PC-3 (cell line): ENCODE results near the gene SRRT. TPM values are rescaled to one million over a fixed set of nuclear protein-coding genes. Genes with fewer than 3 reads are reported as not detected.
"Not testable (repeated sequence)": the region's sequence is repeated elsewhere in the genome, so short reads cannot be mapped to it uniquely, and the experiment has no call there.

Experiments
- ATAC-seq: fragments of 200-7000 bp; cut with Tn5 transposase; 2 replicates; pipeline ENCODE4 v1.9.1; 2020; ENCODE audit warnings: mild to moderate bottlenecking, moderate library complexity
- BruUV-seq: library from RNA; stranded (reverse); fragments of 400-500 nt; replicated peaks from 2 replicates; lab custom pipeline; 2021; lab: Mats Ljungman, UMichigan
- CTCF ChIA-PET: fragments of 300-600 bp; sonication (Branson Sonifier 250); formaldehyde crosslinking; loops from one replicate; lab custom pipeline; 2022; ENCODE audit warnings: antibody characterized with exemption; lab: Charles Lee
- POLR2A ChIA-PET: fragments of 300-600 bp; sonication (Branson Sonifier 250); formaldehyde crosslinking; loops from one replicate; lab custom pipeline; 2022; ENCODE audit warnings: antibody characterized with exemption; ENCODE audit not compliant: unreplicated experiment; lab: Charles Lee
- DNase-seq: peaks from one replicate; pipeline ENCODE4 v3.0.0-alpha.2; 2015
- H2AFZ ChIP-seq: fragments of 300-600 bp; sonication (generic); 2 replicates; pipeline ENCODE4 v1.6.0; 2016; ENCODE audit warnings: antibody characterized with exemption, low read length
- H3F3A ChIP-seq: fragments of 300-600 bp; sonication (generic); one replicate; pipeline ENCODE4 v1.6.0; 2017; ENCODE audit warnings: antibody characterized with exemption, low read length, control low read depth, mild to moderate bottlenecking; ENCODE audit not compliant: unreplicated experiment
- H3K27ac ChIP-seq: fragments of 300-600 bp; sonication (generic); 2 replicates; pipeline ENCODE4 v1.5.1; 2016; ENCODE audit warnings: mild to moderate bottlenecking, low read length
- H3K27me3 ChIP-seq: fragments of 300-600 bp; sonication (generic); 2 replicates; pipeline ENCODE4 v1.6.1; 2016; ENCODE audit warnings: low read length, mixed read lengths
- H3K36me3 ChIP-seq: fragments of 300-600 bp; sonication (generic); 2 replicates; pipeline ENCODE4 v1.6.1; 2016; ENCODE audit warnings: low read depth, mixed run types, low read length, mixed read lengths
- H3K4me1 ChIP-seq: fragments of 300-600 bp; sonication (generic); 2 replicates; pipeline ENCODE4 v1.5.1; 2016; ENCODE audit warnings: low read length; ENCODE audit not compliant: insufficient read depth
- H3K4me2 ChIP-seq: fragments of 300-600 bp; sonication (generic); 2 replicates; pipeline ENCODE4 v1.6.0; 2016; ENCODE audit warnings: low read length
- H3K4me3 ChIP-seq: fragments of 300-600 bp; sonication (generic); 2 replicates; pipeline ENCODE4 v1.5.1; 2016; ENCODE audit warnings: mild to moderate bottlenecking, low read length, mixed read lengths
- H3K79me2 ChIP-seq: fragments of 300-600 bp; sonication (generic); 2 replicates; pipeline ENCODE4 v1.6.1; 2017; ENCODE audit warnings: low read length, mixed read lengths
- H3K9ac ChIP-seq: fragments of 300-600 bp; sonication (generic); 2 replicates; pipeline ENCODE4 v1.6.0; 2016; ENCODE audit warnings: mild to moderate bottlenecking, low read length
- H3K9me2 ChIP-seq: fragments of 300-600 bp; sonication (generic); replicated peaks from 2 replicates; pipeline ENCODE4 v1.6.1; 2016; ENCODE audit warnings: mixed run types, low read length, mixed read lengths
- H3K9me3 ChIP-seq: fragments of 300-600 bp; sonication (generic); 2 replicates; pipeline ENCODE4 v1.6.1; 2016; ENCODE audit warnings: low read length, mixed read lengths
- H4K20me1 ChIP-seq: fragments of 300-600 bp; sonication (generic); 2 replicates; pipeline ENCODE4 v1.6.1; 2016; ENCODE audit warnings: low read length, mixed read lengths
- CTCF ChIP-seq: fragments of 300-600 bp; sonication (generic); conservative IDR thresholded peaks from 2 replicates; pipeline ENCODE4 v1.5.1; 2017; ENCODE audit warnings: antibody characterized with exemption, low read depth, mild to moderate bottlenecking, low read length
- EZH2 ChIP-seq: fragments of 300-600 bp; sonication (generic); IDR thresholded peaks from one replicate; pipeline ENCODE4 v1.6.1; 2017; ENCODE audit warnings: antibody characterized with exemption, mild to moderate bottlenecking, low read length; ENCODE audit not compliant: unreplicated experiment
- EZH2phosphoT487 ChIP-seq: fragments of 300-600 bp; sonication (generic); IDR thresholded peaks from 2 replicates; pipeline ENCODE4 v1.6.1; 2018; ENCODE audit warnings: mild to moderate bottlenecking, antibody characterized with exemption, low read length, borderline replicate concordance
- intact Hi-C: fragments of 100-400 bp; cut with micrococcal nuclease; formaldehyde crosslinking; loops from 2 replicates; pipeline ENCODE4 v1.9.0; 2023
- total RNA-seq: library from RNA; depleted of rRNA; stranded (reverse); fragments of >200 nt; gene quantifications from 2 replicates; pipeline ENCODE4 v1.2.3, GENCODE V29; 2014

SRRT gene
- total RNA-seq, 1 experiment from 2014 or later: 177 TPM

DNA sequence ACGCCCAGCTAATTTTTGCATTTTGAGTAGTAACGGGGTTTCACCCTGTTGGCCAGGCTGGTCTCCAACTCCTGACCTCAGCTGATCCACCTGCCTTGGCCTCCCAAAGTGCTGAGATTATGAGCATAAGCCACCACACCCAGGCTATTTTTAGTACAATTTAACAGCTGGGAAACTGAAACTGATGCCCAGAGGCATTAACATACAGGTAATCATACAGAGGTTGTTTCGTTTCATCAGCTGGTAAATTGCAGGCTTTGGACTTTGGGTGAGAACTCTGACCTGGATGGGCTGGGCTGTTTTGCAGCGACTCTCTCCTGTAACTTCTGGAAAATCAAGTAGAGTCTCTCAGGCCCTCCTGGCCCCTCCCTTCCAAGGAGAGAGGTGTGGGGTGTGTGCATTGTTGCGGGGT is 27.0 kb downstream of the SRRT start:
- no peaks in the 10 kb centered on the region for H3K27me3 ChIP-seq
- H3K4me3 ChIP-seq: no peak overlapping the region
- H2AFZ ChIP-seq: no peak overlapping the region
- H3K9me3 ChIP-seq: no peaks in the 10 kb centered on the region
- ChIA-PET POLR2A (no interaction called here), CTCF (no interaction called here)
- no peaks in the 10 kb centered on the region for H3F3A ChIP-seq
- H3K9ac ChIP-seq: no peak overlapping the region
- BruUV-seq: no TSS peak
- DNase-seq (no peak), ATAC-seq (no peak)
- H3K27ac ChIP-seq: no peak overlapping the region
- no peaks in the 10 kb centered on the region for H3K9me2 ChIP-seq
- no peaks in the 10 kb centered on the region for H3K79me2 ChIP-seq
- no peaks in the 10 kb centered on the region for H3K4me1 ChIP-seq
- intact Hi-C loops: no loop called here
- no peaks in the 10 kb centered on the region for H3K36me3 ChIP-seq
- no peak for TF ChIP-seq EZH2
- TF ChIP-seq CTCF: no peak
- no peak for TF ChIP-seq EZH2phosphoT487
- no peak overlapping the region for H3K4me2 ChIP-seq
- no peaks in the 10 kb centered on the region for H4K20me1 ChIP-seq

GRCh38 chr7:100902638-100903037 is 27.7 kb downstream of the SRRT start:
- Histone ChIP-seq H3K4me1 (no peaks in the 10 kb centered on the region), H4K20me1 (no peaks in the 10 kb centered on the region), H3K9me3 (no peaks in the 10 kb centered on the region), H3F3A (no peaks in the 10 kb centered on the region), H3K27me3 (no peaks in the 10 kb centered on the region), H3K9me2 (no peaks in the 10 kb centered on the region), H2AFZ (no peak overlapping the region), H3K4me2 (no peak overlapping the region), H3K9ac (no peak overlapping the region), H3K79me2 (no peaks in the 10 kb centered on the region), H3K27ac (no peak overlapping the region), H3K4me3 (no peak overlapping the region), H3K36me3 (no peaks in the 10 kb centered on the region)
- TF ChIP-seq CTCF: no peak
- TF ChIP-seq EZH2phosphoT487: no peak
- no peak for TF ChIP-seq EZH2
- intact Hi-C loops: no loop called here
- ChIA-PET CTCF (no interaction called here), POLR2A (no interaction called here)
- DNase-seq: no peak
- no peak for ATAC-seq
- no TSS peak for BruUV-seq

GRCh38 chr7:100908512-100908911 is 33.6 kb downstream of the SRRT start:
- no peak overlapping the region for H3K27ac ChIP-seq
- no peaks in the 10 kb centered on the region for H3F3A ChIP-seq
- DNase-seq (no peak), ATAC-seq (no peak)
- no peak overlapping the region for H3K9ac ChIP-seq
- CTCF ChIA-PET: no interaction called here
- H3K36me3 ChIP-seq: no peaks in the 10 kb centered on the region
- no peaks in the 10 kb centered on the region for H3K4me1 ChIP-seq
- POLR2A ChIA-PET: no interaction called here
- no peaks in the 10 kb centered on the region for H3K79me2 ChIP-seq
- no peak overlapping the region for H3K4me3 ChIP-seq
- no peak overlapping the region for H2AFZ ChIP-seq
- no peaks in the 10 kb centered on the region for H4K20me1 ChIP-seq
- H3K4me2 ChIP-seq: no peak overlapping the region
- intact Hi-C loops: no loop called here
- no TSS peak for BruUV-seq
- no peaks in the 10 kb centered on the region for H3K9me2 ChIP-seq
- H3K9me3 ChIP-seq: no peaks in the 10 kb centered on the region
- TF ChIP-seq EZH2phosphoT487 (no peak), EZH2 (no peak), CTCF (no peak)
- no peaks in the 10 kb centered on the region for H3K27me3 ChIP-seq

DNA sequence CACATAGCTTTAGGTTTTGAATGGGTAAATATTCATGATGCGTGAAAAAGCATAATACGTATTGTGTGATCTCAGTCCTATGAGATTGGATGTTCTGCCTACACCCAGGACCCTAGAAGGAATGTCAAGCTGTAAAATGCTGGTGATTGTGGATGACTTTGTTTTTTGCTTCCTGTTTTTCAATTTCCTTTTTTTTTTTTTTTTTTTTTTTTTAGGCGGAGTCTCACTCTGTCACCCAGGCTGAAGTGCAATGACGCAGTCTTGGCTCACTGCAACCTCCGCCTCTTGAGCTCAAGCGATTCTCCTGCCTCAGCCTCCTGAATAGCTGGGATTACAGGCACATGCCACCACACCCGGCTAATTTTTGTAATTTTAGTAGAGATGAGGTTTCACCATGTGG is 35.5 kb downstream of the SRRT start:
- H3K4me1 ChIP-seq, H2AFZ ChIP-seq, H3K36me3 ChIP-seq, ATAC-seq, POLR2A ChIA-PET, CTCF ChIA-PET, H3K9me2 ChIP-seq, H3K9me3 ChIP-seq, DNase-seq, H4K20me1 ChIP-seq, H3F3A ChIP-seq, H3K27me3 ChIP-seq, H3K79me2 ChIP-seq, BruUV-seq, H3K9ac ChIP-seq, H3K27ac ChIP-seq, intact Hi-C loops, H3K4me2 ChIP-seq, H3K4me3 ChIP-seq: not testable (repeated sequence)
